Epidermal melanocyte (primary cell): ENCODE data around the gene DGKB.
"Not testable (repeated sequence)": the region's sequence is repeated elsewhere in the genome, so short reads cannot be mapped to it uniquely, and the experiment has no call there.

Experiments used
- DNase-seq: peaks from one replicate; pipeline ENCODE4 v3.0.0; 2011; ENCODE audit warnings: low spot score; ENCODE audit not compliant: insufficient read length

DGKB gene

GRCh38 chr7:14478834-14479510, 423.6 kb downstream of the DGKB start:
- DNase-seq: no peak

GRCh38 chr7:14461716-14462115, 440.8 kb downstream of the DGKB start:
- not testable (repeated sequence) for DNase-seq

DNA sequence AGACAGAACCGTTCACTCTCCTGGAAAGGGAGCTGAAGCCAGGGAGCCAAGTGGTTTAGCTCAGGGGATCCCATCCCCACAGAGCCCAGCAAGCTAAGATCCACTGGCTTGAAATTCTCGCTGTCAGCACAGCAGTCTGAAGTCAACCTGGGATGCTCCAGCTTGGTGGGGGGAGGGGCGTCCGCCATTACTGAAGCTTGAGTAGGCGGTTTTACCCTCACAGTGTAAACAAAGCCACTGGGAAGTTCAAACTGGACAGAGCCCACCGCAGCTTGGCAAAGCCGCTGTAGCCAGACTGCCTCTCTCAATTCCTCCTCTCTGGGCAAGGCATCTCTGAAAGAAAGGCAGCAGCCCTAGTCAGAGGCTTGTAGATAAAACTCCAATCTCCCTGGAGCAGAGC, 443.7 kb downstream of the DGKB start:
- not testable (repeated sequence) for DNase-seq

DNA sequence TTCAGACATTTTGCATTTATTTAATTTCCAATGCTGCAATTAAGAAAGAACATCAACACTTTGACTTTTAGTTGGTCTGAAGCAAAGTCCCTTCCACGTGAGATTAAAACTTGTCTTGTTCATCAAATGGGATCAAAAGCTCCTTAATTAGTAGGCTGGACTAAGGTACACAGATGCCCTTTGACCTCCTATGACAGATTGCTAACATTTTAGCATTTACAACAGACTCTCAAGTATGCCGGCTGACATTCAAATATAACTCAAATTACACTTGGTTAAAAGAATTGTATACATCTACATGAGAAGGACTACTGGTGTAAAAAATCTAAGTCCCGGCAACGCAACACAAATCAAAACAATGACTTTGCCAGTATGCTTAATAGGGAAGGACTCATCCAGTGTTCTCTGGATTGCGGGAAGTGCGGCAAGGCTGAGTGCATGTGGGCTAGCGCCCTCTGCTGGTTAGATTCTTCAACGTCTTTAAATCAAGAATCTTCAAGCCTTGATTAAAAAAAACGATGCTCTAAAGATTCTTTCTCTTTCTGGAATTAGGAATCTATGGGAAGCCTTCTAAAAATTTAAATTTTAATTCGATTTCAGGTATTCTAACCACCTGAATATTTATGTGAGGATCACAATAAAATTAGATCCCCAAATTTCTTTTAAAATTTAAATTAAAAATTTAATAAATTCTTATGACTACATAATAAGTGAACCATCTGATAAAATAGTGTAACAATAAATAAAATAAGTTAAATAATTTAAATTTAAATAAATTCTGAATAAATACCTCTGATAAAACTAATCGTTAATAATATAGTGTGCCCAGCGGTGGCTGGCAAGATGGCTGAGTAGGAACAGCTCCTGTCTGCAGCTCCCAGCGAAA, 444.7 kb downstream of the DGKB start:
- DNase-seq: peak; percentile 49

DNA sequence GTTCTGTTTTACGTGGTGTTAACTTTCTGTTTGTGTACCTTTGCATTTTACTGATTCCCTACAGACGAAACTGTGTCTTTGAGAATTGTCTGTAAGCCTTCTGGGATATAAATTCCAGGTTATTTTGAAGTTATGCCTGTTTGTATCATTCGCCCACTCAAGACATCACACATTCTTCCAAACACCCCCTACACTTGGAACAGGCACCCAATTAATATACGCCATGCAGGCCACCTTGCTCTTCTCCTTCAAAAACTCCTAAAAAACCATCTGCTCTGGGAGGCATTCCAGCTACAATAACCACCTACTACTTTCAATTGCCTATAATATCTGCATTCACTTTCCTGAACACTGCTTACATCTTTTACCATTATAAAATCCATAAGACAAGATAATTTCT, 453.3 kb downstream of the DGKB start:
- no peak for DNase-seq

DNA sequence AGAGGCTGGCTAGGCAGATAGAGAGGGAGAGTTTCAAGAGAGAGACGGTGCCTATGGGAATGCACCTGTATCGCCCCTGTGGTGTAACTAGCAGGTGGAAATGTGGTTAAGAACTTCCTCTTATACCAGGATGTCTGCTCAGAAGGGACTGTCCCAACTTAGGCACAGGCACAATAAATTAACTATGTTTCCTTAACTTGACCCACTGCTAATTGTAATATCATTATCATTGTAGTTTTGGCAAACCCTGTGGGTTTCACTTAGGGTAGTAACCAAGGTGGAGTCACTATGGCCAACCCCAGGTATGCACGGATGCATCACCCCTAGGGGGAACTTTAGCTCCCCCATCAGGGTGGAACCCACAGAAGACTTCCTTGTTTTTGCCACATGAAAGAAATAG, 455.7 kb downstream of the DGKB start:
- no peak for DNase-seq

DNA sequence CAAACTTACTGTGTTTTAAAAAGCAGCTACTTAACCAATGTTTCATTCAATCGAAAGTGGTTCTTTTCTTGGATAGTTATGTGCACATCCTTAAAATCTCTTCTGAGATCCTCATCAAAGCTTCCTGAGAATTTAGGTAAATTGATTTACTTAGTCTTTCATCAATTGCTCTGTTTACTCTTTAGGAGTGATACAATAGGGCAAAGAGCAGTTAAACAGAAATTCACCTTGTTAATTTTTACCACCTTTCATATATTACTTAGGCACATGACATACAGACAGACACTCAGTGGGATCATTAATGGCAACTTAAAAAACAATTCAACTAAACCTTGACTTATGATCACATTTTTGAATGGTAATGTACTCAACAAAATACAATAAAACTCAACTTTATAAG, 456.3 kb downstream of the DGKB start:
- DNase-seq: no peak

DNA sequence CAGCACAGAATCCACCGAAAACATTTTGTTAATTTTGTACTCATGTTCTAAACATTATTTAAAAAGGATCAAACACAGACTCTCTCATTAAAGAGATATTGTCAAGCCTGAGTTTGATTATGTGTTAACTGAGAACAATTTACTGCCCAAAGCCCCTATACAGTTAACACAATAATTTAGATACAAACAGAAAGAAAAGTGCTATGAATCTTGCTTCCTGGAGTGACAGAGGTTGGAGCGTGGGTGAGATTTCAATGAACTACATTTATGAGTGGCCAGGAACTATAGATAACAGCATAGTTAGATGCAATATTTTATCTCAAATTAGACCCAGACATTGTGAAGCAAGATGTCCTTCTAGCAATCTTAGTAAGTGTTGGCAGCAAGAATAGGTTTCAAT, 464.2 kb downstream of the DGKB start:
- no peak for DNase-seq

DNA sequence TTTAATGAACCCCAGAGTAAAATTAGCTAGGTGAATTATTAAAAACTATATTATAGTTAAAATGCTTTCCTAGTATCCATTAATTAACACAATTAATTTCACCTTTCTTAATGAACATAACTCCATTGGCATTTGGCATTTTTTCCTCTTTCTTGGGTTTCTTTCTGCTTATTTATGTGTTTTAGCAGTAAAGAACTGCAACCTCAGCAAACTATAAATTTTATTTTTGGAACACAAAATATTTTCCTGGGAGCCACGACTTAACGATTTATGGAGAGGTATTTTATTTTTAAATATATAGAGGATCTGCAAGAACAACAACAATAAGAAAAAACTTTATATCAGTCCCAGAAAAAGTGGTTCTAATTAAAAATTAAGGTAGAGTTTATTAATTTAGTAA, 465.7 kb downstream of the DGKB start:
- DNase-seq: no peak

- no peak for DNase-seq
Observed at GRCh38 chr7:14432924-14433323, 469.6 kb downstream of the DGKB start.

DNA sequence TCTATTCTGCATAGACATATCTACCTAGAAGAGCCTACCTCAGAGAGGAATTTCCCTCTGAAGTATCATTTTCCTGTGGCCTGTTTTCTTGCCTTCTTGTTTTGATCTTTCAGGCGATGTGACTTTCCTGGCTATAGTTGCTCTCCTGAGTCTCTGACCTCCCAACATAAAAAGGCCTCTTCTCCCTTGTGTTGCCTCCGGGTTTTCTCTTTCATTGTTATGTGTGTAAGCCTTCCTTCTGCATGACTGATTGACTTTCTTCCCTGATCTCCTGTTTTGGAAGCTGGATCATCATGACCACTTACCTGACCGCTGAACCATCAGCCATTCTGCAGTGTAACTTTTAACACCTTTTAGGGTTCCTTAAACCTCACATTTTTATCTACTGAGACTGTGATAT, 471.6 kb downstream of the DGKB start:
- DNase-seq: no peak

GRCh38 chr7:14425559-14425958, 477.0 kb downstream of the DGKB start:
- no peak for DNase-seq

DNA sequence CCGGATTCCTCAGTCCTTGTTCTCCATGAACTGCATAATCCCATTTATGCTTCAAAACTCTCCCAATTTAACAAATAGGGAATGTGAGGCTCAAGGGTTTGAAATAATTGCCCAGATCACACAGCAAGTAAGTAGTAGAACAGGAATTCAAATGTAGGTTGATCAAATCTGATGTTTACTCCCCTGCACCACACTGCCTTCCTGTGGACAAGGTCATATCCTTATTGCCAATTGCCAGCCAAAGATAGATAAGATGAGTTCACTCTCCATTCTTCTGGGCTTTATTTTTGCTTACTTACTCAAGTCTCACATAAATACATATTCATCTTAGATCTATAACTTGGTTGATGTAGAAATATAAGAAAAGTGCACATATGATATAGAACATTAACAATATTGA, 477.9 kb downstream of the DGKB start:
- DNase-seq: no peak

- DNase-seq: no peak
Observed at GRCh38 chr7:14420768-14421167, 481.8 kb downstream of the DGKB start.

- DNase-seq: no peak
Observed at GRCh38 chr7:14419531-14419930, 483.0 kb downstream of the DGKB start.

GRCh38 chr7:14418633-14419032, 483.9 kb downstream of the DGKB start:
- DNase-seq: no peak

DNA sequence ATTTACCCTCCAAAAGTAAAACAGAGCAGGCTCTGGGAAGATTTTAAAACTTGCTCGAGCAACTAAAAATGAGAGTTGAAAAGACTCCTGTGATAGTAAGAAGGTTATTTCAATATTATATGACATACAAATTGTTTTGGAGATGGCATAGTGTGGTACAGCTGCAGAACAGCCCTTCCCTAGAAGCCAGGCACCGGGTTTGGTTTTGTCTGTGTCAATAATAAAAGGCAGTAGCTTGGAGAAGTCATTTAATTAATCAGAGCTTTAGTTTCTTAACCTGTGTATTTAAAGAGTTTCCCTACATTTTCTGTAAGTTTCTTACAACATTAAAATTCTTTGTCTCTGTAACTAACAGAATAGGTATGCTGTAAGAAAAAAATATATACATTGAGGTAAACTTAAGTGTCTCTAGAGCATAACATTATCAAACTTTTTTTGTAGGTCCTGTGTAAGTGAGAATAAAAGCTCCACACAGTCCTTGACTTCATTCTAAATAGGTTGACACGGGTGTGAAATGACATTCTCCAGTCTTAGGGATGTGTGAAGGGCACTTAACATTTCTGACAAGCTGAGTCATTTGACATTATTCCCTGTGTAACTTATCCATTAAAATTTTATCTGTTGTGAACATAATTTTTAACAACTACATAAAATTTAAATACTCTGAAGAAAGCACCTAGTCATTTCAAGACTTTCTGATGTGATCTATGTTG, 488.1 kb downstream of the DGKB start:
- no peak for DNase-seq

DNA sequence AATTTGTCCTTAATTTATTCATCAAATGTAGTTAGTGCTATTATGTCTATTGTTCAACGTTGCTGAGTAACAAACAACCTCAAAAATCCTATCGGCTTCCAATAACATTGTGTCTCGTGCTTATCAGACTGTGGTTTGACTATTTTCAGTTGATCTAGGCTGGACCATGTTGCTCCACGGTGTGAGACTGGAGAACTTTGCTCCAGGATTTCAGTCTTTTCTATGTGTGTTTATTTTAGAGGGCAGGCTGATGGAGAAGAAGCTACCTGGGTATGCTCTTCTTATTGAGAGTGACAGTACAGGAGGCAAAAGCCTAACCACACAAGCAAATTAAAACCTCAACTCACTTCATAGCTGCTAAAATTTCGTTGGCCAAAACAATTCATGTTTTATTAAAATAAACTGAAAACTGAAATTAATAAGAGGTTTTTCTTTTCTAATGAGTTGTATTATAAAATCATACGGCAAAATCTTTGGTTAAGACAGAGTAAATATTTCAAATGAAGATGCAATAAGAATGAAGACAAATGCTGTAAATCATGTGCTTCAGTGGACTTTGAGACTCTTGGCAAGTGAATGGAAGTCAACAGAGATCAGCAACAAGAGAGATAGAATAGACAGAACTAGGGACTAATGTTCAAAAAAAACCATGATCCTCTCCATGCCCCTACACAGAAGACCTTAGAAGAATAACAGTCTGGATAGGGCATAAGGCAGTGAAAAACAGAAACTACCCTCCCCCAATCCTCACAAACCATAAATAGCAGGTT, 495.1 kb downstream of the DGKB start:
- no peak for DNase-seq

- DNase-seq: no peak
Observed at GRCh38 chr7:14403587-14403986, 499.0 kb downstream of the DGKB start.

DNA sequence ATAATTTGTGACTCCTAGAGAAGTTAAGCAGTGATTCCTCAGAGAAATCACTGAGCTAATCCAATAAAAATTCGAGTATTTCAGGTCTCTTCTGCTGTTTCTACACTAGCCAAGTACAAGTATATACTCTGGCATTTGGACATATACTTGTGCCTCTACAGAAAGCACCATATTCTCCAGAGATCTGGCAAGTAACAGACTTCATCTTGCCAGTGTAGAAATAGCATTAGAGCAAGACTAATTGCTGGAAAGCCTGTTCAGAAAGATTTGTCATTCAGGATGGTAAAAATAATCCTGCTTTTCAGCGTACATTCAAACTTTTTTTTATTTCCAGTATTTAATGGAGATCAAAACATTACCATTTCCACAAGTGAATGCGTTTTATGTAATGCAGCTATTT, 502.3 kb downstream of the DGKB start:
- DNase-seq: no peak

- no peak for DNase-seq
Observed at GRCh38 chr7:14398526-14398925, 504.0 kb downstream of the DGKB start.
